Measurements from ENCODE around the gene TRAP1.

DNA sequence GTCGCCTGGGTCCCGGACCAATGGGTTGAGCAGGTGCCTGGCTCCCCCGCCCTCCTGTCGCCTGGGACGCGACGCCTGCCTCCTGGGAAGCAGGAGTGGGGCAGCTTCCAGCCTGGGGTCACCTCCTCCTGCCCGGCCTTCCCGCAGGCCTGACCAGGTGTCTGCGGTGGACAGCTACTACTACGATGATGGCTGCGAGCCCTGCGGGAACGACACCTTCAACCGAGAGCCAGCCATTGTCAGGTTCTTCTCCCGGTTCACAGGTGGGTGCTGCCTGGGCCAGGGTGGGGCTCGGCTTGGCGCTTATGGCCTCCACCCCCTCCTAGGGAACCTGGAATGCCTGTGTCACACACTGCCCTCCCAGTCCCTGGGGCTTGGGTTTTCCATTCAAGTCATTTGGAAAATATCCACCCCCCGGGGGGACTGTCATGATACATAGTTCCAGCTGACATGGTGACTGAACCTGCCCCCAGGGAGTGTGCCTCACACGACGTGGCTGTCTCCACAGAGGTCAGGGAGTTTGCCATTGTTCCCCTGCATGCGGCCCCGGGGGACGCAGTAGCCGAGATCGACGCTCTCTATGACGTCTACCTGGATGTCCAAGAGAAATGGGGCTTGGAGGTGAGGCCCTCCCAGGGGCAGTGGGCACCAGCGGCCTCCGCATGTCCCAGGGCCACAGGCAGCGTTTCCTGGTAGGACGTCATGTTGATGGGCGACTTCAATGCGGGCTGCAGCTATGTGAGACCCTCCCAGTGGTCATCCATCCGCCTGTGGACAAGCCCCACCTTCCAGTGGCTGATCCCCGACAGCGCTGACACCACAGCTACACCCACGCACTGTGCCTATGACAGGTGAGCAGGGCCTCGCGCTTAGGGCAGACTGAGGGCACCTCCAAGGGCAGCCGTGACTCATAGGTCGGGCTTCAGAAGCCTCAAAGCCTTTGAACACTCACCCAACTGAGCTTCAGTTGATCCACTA, 60.5 kb downstream of the TRAP1 start:
- no peak for TF ChIP-seq CTCF (IDR thresholded peaks at IDR 0.05)
- no peak for TF ChIP-seq EP300 (IDR thresholded peaks at IDR 0.05)
- TF ChIP-seq POLR2A (IDR thresholded peaks at IDR 0.05) = no peak
- no peak for TF ChIP-seq POLR2AphosphoS5 (IDR thresholded peaks at IDR 0.05)

All from suprapubic skin (tissue), 4 donors.